Caco-2 (cell line): ENCODE data around the gene HMG20A. TPM values are rescaled to one million over a fixed set of nuclear protein-coding genes. Genes with fewer than 3 reads are reported as not detected.

Experiments
- BruUV-seq: library from RNA; stranded (reverse); fragments of 400-500 nt; replicated peaks from 2 replicates; lab custom pipeline; 2021; lab: Mats Ljungman, UMichigan
- CTCF ChIA-PET: fragments of 300-600 bp; sonication (Branson Sonifier 250); formaldehyde crosslinking; loops from one replicate; lab custom pipeline; 2022; ENCODE audit warnings: antibody characterized with exemption; lab: Charles Lee
- POLR2A ChIA-PET: fragments of 300-600 bp; sonication (Branson Sonifier 250); formaldehyde crosslinking; loops from one replicate; lab custom pipeline; 2022; ENCODE audit warnings: antibody characterized with exemption; lab: Charles Lee
- DNase-seq, 2 experiments: peaks; one replicate each; pipeline versions ENCODE4 v3.0.0 to v3.0.0-alpha.2; 2020 to 2022
- H3K27me3 ChIP-seq: replicated peaks from 2 replicates; pipeline ENCODE4 v1.6.0; 2011; ENCODE audit warnings: low read length; ENCODE audit not compliant: control insufficient read depth, insufficient read depth
- H3K36me3 ChIP-seq: 2 replicates; pipeline ENCODE4 v1.5.1; 2011; ENCODE audit warnings: low read length; ENCODE audit not compliant: control insufficient read depth, insufficient read depth
- H3K4me1 ChIP-seq: fragments of 250-450 bp; sonication (Bioruptor Pico); 2 replicates; pipeline ENCODE4 v1.5.1; 2020; ENCODE audit warnings: mild to moderate bottlenecking
- H3K4me3 ChIP-seq: 2 replicates; pipeline ENCODE4 v1.5.1; 2011; ENCODE audit warnings: low read depth, mild to moderate bottlenecking, control low read depth, low read length
- H3K9me3 ChIP-seq: fragments of 250-450 bp; sonication (Bioruptor Pico); 2 replicates; pipeline ENCODE4 v1.5.1; 2020; ENCODE audit warnings: mild to moderate bottlenecking, moderate library complexity
- H3K27ac Mint-ChIP-seq: one replicate; pipeline ENCODE4 v1.8.0; 2022; ENCODE audit warnings: mixed read lengths; ENCODE audit not compliant: unreplicated experiment
- H3K27me3 Mint-ChIP-seq: one replicate; pipeline ENCODE4 v1.8.0; 2022; ENCODE audit warnings: mixed read lengths; ENCODE audit not compliant: insufficient read depth, unreplicated experiment
- H3K36me3 Mint-ChIP-seq: one replicate; pipeline ENCODE4 v1.8.0; 2022; ENCODE audit warnings: mild to moderate bottlenecking, mixed read lengths; ENCODE audit not compliant: insufficient read depth, unreplicated experiment
- H3K4me1 Mint-ChIP-seq: one replicate; pipeline ENCODE4 v1.8.0; 2022; ENCODE audit warnings: low read depth, mixed read lengths; ENCODE audit not compliant: unreplicated experiment
- H3K4me3 Mint-ChIP-seq: one replicate; pipeline ENCODE4 v1.8.0; 2022; ENCODE audit warnings: mild to moderate bottlenecking, moderate library complexity, mixed read lengths; ENCODE audit not compliant: unreplicated experiment
- H3K9me3 Mint-ChIP-seq: one replicate; pipeline ENCODE4 v1.8.0; 2022; ENCODE audit warnings: mixed read lengths; ENCODE audit not compliant: unreplicated experiment
- CTCF ChIP-seq, 2 experiments: fragments of 200-600 bp in 1 of 2; IDR thresholded peaks; 1 replicate in 1 of 2; 2 replicates in 1 of 2; pipeline versions ENCODE4 v1.5.1 to v1.8.0; 2011 to 2022; ENCODE audit warnings: antibody characterized with exemption in 1 of 2, control low read depth in 1 of 2, inconsistent platforms in 1 of 2, low read depth in 1 of 2, low read length in 1 of 2, mild to moderate bottlenecking in 1 of 2, moderate library complexity in 1 of 2; ENCODE audit not compliant: insufficient read depth in 1 of 2, severe bottlenecking in 1 of 2, unreplicated experiment in 1 of 2
- intact Hi-C: fragments of 100-400 bp; cut with micrococcal nuclease; formaldehyde crosslinking; loops from one replicate; pipeline ENCODE4 v1.10.0; 2022; ENCODE audit not compliant: unreplicated experiment
- total RNA-seq: library from RNA; stranded (reverse); gene quantifications from 2 replicates; pipeline ENCODE4 v1.2.3, GENCODE V29; 2022

Gene HMG20A
- total RNA-seq, 1 experiment from 2014 or later: 34.0 TPM

- Mint-ChIP-seq H3K27me3 (no peaks in the 10 kb centered on the region), H3K4me3 (no peak overlapping the region), H3K27ac (no peak overlapping the region), H3K4me1 (peaks cover 20% of the 10 kb centered on the region), H3K36me3 (no peaks in the 10 kb centered on the region), H3K9me3 (no peaks in the 10 kb centered on the region)
- H3K9me3 ChIP-seq: no peaks in the 10 kb centered on the region
- H3K27me3 ChIP-seq: no peaks in the 10 kb centered on the region
- BruUV-seq: no TSS peak
- TF ChIP-seq CTCF (IDR thresholded peaks at IDR 0.05; ENCODE audit: insufficient read depth in 1 of 2, low read depth in 1 of 2, low read length in 1 of 2, severe bottlenecking in 1 of 2, unreplicated experiment in 1 of 2): no peak
- peaks cover 5% of the 10 kb centered on the region; the same call in 1 of the 2 replicates for H3K4me1 ChIP-seq
- ChIA-PET CTCF (no interaction called here), POLR2A (no interaction called here)
- no peak overlapping the region for H3K4me3 ChIP-seq
- intact Hi-C loops: no loop called here
- no peaks in the 10 kb centered on the region for H3K36me3 ChIP-seq
- DNase-seq: no peak
Observed at GRCh38 chr15:77493324-77493907, 72.7 kb downstream of the HMG20A start.

GRCh38 chr15:77494073-77494867 is 73.6 kb downstream of the HMG20A start:
- no peaks in the 10 kb centered on the region for H3K27me3 Mint-ChIP-seq
- ChIA-PET CTCF (no interaction called here), POLR2A (no interaction called here)
- no peak overlapping the region for H3K27ac Mint-ChIP-seq
- no peaks in the 10 kb centered on the region for H3K27me3 ChIP-seq
- no peaks in the 10 kb centered on the region for H3K9me3 ChIP-seq
- no peak for TF ChIP-seq CTCF (IDR thresholded peaks at IDR 0.05; ENCODE audit: insufficient read depth in 1 of 2, low read depth in 1 of 2, low read length in 1 of 2, severe bottlenecking in 1 of 2, unreplicated experiment in 1 of 2)
- intact Hi-C loops: no loop called here
- no TSS peak for BruUV-seq
- H3K4me3 ChIP-seq: no peak overlapping the region
- H3K9me3 Mint-ChIP-seq: no peaks in the 10 kb centered on the region
- no peaks in the 10 kb centered on the region for H3K36me3 ChIP-seq
- H3K4me3 Mint-ChIP-seq: no peak overlapping the region
- peaks cover 19% of the 10 kb centered on the region for H3K4me1 Mint-ChIP-seq
- H3K36me3 Mint-ChIP-seq: no peaks in the 10 kb centered on the region
- H3K4me1 ChIP-seq: peaks cover 3% of the 10 kb centered on the region; the same call in 1 of the 2 replicates
- DNase-seq: no peak

- TF ChIP-seq CTCF (IDR thresholded peaks at IDR 0.05; ENCODE audit: insufficient read depth in 1 of 2, low read depth in 1 of 2, low read length in 1 of 2, severe bottlenecking in 1 of 2, unreplicated experiment in 1 of 2): no peak
- Mint-ChIP-seq H3K9me3 (no peaks in the 10 kb centered on the region), H3K4me1 (peaks cover 12% of the 10 kb centered on the region), H3K36me3 (no peaks in the 10 kb centered on the region), H3K27ac (no peak overlapping the region), H3K4me3 (no peak overlapping the region), H3K27me3 (no peaks in the 10 kb centered on the region)
- no peaks in the 10 kb centered on the region for H3K36me3 ChIP-seq
- H3K9me3 ChIP-seq: no peaks in the 10 kb centered on the region
- CTCF ChIA-PET: no interaction called here
- H3K4me1 ChIP-seq: no peaks in the 10 kb centered on the region
- no peak overlapping the region for H3K4me3 ChIP-seq
- BruUV-seq: no TSS peak
- DNase-seq: no peak
- no peaks in the 10 kb centered on the region for H3K27me3 ChIP-seq
- intact Hi-C loops: no loop called here
- POLR2A ChIA-PET: no interaction called here
Observed at GRCh38 chr15:77494964-77495363, 74.3 kb downstream of the HMG20A start.
